Lower leg skin (tissue), 4 donors: ENCODE data around the gene BGN. TPM values are rescaled to one million over a fixed set of nuclear protein-coding genes. Genes with fewer than 3 reads are reported as not detected.

ENCODE experiments used
- DNase-seq, 2 donors: peaks; one replicate each; pipeline ENCODE4 v3.0.0-alpha.2; 2019; ENCODE audit warnings: low spot score in 2 of 2
- H3K4me3 ChIP-seq: fragments of 200-600 bp; sonication (generic); 2 replicates; pipeline ENCODE4 v1.5.1; 2017; ENCODE audit warnings: mild to moderate bottlenecking, low read depth; ENCODE audit not compliant: poor library complexity, severe bottlenecking
- CTCF ChIP-seq, 3 donors: fragments of 450-650 bp; IDR thresholded peaks; one replicate each; pipeline ENCODE4 v1.5.1; 2016; ENCODE audit warnings: antibody characterized with exemption in 3 of 3, mild to moderate bottlenecking in 3 of 3, moderate library complexity in 2 of 3
- POLR2A ChIP-seq, 2 donors: fragments of 450-650 bp; IDR thresholded peaks; one replicate each; pipeline ENCODE4 v1.6.1; 2016 to 2017; ENCODE audit warnings: antibody characterized with exemption in 2 of 2, mild to moderate bottlenecking in 1 of 2, moderate library complexity in 1 of 2
- WGBS, 2 donors: methylation state at CpG; one replicate each; pipeline ENCODE4 v1.1.5; 2018; 5-methylcytosine and 5-hydroxymethylcytosine counted together
- intact Hi-C: fragments of 100-400 bp; cut with DNase I; formaldehyde crosslinking; loops from one replicate; pipeline ENCODE4 v1.15.0; 2023; ENCODE audit warnings: low total_unique reads
- total RNA-seq, 4 donors: library from RNA; depleted of rRNA; stranded (reverse); fragments of >200 nt; gene quantifications; one replicate each; pipeline ENCODE4 v1.1.0, GENCODE V29; 2016

The BGN gene
- total RNA-seq, 4 donors from 2014 or later = 18.1 to 34.2 (median 22.8) TPM

GRCh38 chrX:153522259-153522658 lies 27.5 kb downstream of the BGN start:
- intact Hi-C loops = no loop called here
- TF ChIP-seq POLR2A (IDR thresholded peaks at IDR 0.05) (no peak), CTCF (IDR thresholded peaks at IDR 0.05) (no peak)
- 51 to 63% methylated on average over 5 to 12 of the region's 12 CpGs for WGBS, 2 donors
- DNase-seq = no peak
- no peak overlapping the region for H3K4me3 ChIP-seq

- intact Hi-C loops = no loop called here
- WGBS, 2 donors = 84 to 89% methylated on average over 7 of the region's 7 CpGs
- H3K4me3 ChIP-seq = no peak overlapping the region
- DNase-seq = no peak
- TF ChIP-seq POLR2A (IDR thresholded peaks at IDR 0.05) (no peak), CTCF (IDR thresholded peaks at IDR 0.05) (no peak)
Measured at GRCh38 chrX:153523269-153523668, 28.5 kb downstream of the BGN start.

- intact Hi-C loops = no loop called here
- no peak overlapping the region for H3K4me3 ChIP-seq
Measured at GRCh38 chrX:153524234-153524633, 29.5 kb downstream of the BGN start.

GRCh38 chrX:153525451-153525850 lies 30.7 kb downstream of the BGN start:
- TF ChIP-seq POLR2A (IDR thresholded peaks at IDR 0.05) (no peak), CTCF (IDR thresholded peaks at IDR 0.05) (no peak)
- intact Hi-C loops = no loop called here
- WGBS, 2 donors = 80 to 82% methylated on average over 3 to 6 of the region's 6 CpGs
- DNase-seq = no peak
- no peak overlapping the region for H3K4me3 ChIP-seq

More at GRCh38 chrX:153524234-153524633, 29.5 kb downstream of the BGN start:
- no peak for DNase-seq
- 82 to 84% methylated on average over 3 of the region's 3 CpGs for WGBS, 2 donors
- TF ChIP-seq POLR2A (IDR thresholded peaks at IDR 0.05) = no peak
- no peak for TF ChIP-seq CTCF (IDR thresholded peaks at IDR 0.05)

- intact Hi-C loops = no loop called here
- TF ChIP-seq POLR2A (IDR thresholded peaks at IDR 0.05) (no peak), CTCF (IDR thresholded peaks at IDR 0.05) (no peak)
- DNase-seq = no peak
- no peak overlapping the region for H3K4me3 ChIP-seq
- WGBS, 2 donors = 67 to 72% methylated on average over 6 to 7 of the region's 7 CpGs
Measured at GRCh38 chrX:153526042-153526441, 31.3 kb downstream of the BGN start.

- DNase-seq = no peak
- TF ChIP-seq CTCF (IDR thresholded peaks at IDR 0.05) = no peak
- TF ChIP-seq POLR2A (IDR thresholded peaks at IDR 0.05) = no peak
- intact Hi-C loops = no loop called here
- WGBS, 2 donors = 6 to 53% methylated on average over 6 to 10 of the region's 10 CpGs
- H3K4me3 ChIP-seq = no peak overlapping the region
Measured at GRCh38 chrX:153526801-153527200, 32.0 kb downstream of the BGN start.
